Activated CD4-positive, alpha-beta memory T cell treated with anti-CD3 and anti-CD28 coated beads, Interleukin-2, amount 10 ng/mL, durations not matched to agents 7 days and 5 days (primary cell): ENCODE measurements around the gene AKR1C1. TPM values are rescaled to one million over a fixed set of nuclear protein-coding genes. Genes with fewer than 3 reads are reported as not detected.
"Not testable (repeated sequence)": the region's sequence is repeated elsewhere in the genome, so short reads cannot be mapped to it uniquely, and the experiment has no call there.

Experiments used
- CTCF ChIA-PET: fragments of 350-600 bp; sonication (Branson Sonifier 250); formaldehyde crosslinking; loops from one replicate; lab custom pipeline; 2021; ENCODE audit warnings: antibody characterized with exemption, inconsistent platforms; lab: Charles Lee
- POLR2A ChIA-PET: fragments of 350-600 bp; sonication (Branson Sonifier 250); formaldehyde crosslinking; loops from one replicate; lab custom pipeline; 2021; ENCODE audit warnings: antibody characterized with exemption; lab: Charles Lee
- DNase-seq: peaks from one replicate; pipeline ENCODE4 v3.0.0-alpha.2; 2020
- H3K27ac Mint-ChIP-seq: one replicate; pipeline ENCODE4 v1.8.0; 2021; ENCODE audit warnings: mild to moderate bottlenecking, mixed read lengths
- H3K27me3 Mint-ChIP-seq: one replicate; pipeline ENCODE4 v1.8.0; 2021; ENCODE audit warnings: mixed read lengths
- H3K36me3 Mint-ChIP-seq: one replicate; pipeline ENCODE4 v1.8.0; 2021; ENCODE audit warnings: low read depth, mixed read lengths
- H3K4me1 Mint-ChIP-seq: one replicate; pipeline ENCODE4 v1.8.0; 2021; ENCODE audit warnings: mixed read lengths
- H3K4me3 Mint-ChIP-seq: one replicate; pipeline ENCODE4 v1.8.0; 2021; ENCODE audit warnings: mild to moderate bottlenecking, mixed read lengths
- H3K9me3 Mint-ChIP-seq: one replicate; pipeline ENCODE4 v1.8.0; 2021; ENCODE audit warnings: mixed read lengths
- total RNA-seq, 2 experiments: library from RNA; stranded (reverse); gene quantifications; one replicate each; pipeline ENCODE4 v1.2.3, GENCODE V29; 2021

AKR1C1 gene
- total RNA-seq, 2 experiments from 2014 or later = 0.33 to 0.85 TPM

DNA sequence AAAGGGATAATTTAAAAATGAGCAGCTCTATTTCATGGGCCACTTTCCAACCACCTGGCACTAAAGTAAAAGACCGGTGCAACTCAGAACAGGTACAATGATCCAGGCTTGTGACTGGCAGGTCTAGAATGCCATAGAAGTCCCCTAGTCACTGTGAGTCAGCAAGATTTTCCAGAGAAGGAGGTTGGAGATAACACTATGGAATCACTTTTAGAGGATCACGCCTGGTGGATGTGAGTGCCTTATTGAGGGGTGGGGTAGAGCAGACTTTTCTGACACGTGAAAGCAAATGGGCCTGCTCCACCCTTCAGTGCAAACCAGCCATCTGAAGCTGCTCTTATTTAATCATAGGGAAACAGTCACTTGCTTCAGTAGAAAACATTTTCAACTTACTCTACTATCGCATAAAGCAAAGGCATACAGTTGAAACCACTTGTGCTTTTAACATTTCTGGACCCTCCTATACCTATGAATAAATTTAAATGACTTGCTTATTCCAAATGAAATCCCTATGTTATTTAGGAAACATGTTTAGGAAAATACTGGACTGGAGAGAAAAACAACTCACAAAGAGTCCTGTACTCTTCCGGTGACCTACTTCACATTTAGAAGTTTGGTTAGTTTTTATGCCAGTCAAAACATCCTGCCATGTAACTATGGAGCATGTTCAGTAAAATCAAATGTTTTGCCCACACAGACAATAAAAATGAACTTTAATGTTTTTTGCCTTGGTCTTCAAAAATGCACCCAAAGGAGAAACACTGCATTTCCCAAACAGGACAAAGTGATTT is 21.5 kb upstream of the AKR1C1 start:
- Mint-ChIP-seq H3K4me1 (peaks cover 3% of the 10 kb centered on the region), H3K9me3 (no peaks in the 10 kb centered on the region), H3K36me3 (no peaks in the 10 kb centered on the region), H3K4me3 (no peak overlapping the region), H3K27ac (no peak overlapping the region), H3K27me3 (peaks cover 2% of the 10 kb centered on the region)
- POLR2A ChIA-PET = no interaction called here
- CTCF ChIA-PET = no interaction called here
- no peak for DNase-seq

DNA sequence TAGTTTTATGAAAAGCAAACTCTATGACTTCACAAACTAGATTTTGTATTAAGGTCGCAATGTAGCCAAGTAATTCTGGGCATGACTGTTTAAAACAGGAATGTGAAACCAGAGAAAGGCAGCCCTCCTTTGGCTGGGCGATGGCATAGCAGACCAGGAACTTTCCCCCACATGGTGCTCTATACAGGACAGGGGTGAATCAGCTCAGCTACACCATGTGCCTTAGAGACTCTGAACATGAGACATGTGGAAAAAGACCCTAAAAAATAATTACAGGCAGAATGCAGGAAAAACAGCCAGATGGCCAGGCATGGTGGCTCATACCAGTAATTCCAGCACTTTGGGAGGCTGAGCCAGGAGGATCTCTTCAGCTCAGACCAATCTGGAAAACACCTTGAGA is 20.3 kb upstream of the AKR1C1 start:
- H3K27me3 Mint-ChIP-seq, H3K36me3 Mint-ChIP-seq, H3K9me3 Mint-ChIP-seq, H3K4me1 Mint-ChIP-seq, CTCF ChIA-PET, H3K4me3 Mint-ChIP-seq, DNase-seq, POLR2A ChIA-PET, H3K27ac Mint-ChIP-seq: not testable (repeated sequence)

DNA sequence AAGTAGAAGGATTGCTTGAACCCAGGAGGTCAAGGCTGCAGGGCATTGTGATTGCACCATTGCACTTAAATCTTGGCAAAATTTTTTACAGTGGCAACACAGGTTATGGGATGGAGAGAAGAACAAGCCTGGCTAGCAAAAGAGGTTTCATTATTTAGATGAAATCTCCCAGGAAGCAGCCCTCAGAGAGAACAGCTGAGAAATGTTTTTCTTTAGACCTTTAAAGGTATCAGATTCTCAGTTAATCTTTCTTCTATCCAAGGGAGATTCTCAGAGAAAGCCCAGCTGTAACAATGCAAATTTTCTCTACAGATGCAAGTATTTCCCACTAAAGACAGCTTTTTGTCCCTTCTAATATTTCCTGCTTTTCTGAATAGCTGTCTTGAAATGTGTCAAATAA is 19.8 kb upstream of the AKR1C1 start:
- H3K4me3 Mint-ChIP-seq, H3K9me3 Mint-ChIP-seq, H3K36me3 Mint-ChIP-seq, H3K27ac Mint-ChIP-seq, H3K27me3 Mint-ChIP-seq, CTCF ChIA-PET, DNase-seq, POLR2A ChIA-PET, H3K4me1 Mint-ChIP-seq: not testable (repeated sequence)

DNA sequence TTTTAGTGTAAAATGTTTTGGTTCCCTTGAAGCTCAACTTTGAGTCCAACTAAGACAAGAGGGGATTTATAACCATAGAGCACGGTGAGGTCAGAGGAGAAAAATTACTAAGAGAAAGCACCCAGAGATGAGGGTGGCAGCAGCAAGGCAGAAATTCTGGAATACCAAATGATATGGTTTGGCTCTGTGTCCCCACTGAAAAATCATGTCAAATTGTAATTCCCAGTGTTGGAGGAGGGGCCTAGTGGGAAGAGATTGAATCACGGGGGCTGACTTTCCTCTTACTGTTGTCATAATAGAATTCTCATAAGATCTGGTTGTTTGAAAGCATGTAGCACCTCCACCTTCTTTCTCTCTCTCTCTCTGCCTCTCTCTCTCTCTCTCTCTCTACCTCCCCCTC is 19.4 kb upstream of the AKR1C1 start:
- H3K9me3 Mint-ChIP-seq = no peaks in the 10 kb centered on the region
- H3K27ac Mint-ChIP-seq = no peak overlapping the region
- H3K4me1 Mint-ChIP-seq = peaks cover 3% of the 10 kb centered on the region
- no peak overlapping the region for H3K4me3 Mint-ChIP-seq
- no peaks in the 10 kb centered on the region for H3K36me3 Mint-ChIP-seq
- H3K27me3 Mint-ChIP-seq = peaks cover 2% of the 10 kb centered on the region
- no peak for DNase-seq
- ChIA-PET CTCF (no interaction called here), POLR2A (no interaction called here)

DNA sequence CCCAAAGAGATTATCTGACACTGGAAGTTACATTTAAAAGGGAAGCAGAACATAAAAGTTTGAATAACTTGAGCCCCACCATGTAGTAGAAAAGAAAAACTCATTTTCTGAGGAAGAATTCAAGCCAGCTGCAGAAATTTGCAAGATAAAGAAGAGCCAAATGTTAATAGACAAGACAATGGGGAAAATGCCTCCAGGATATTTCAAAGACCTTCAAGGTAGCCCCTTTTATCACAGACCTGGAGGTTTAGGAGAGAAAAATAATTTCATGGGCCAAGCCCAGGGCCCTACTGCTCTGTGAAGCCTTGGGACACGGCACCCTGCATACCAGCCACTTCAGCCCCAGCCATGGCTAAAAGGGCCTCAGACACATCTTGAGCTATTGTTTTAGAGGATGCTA is 18.4 kb upstream of the AKR1C1 start:
- Mint-ChIP-seq H3K27ac (no peak overlapping the region), H3K4me3 (no peak overlapping the region), H3K9me3 (no peaks in the 10 kb centered on the region), H3K36me3 (no peaks in the 10 kb centered on the region), H3K4me1 (peaks cover 2% of the 10 kb centered on the region), H3K27me3 (peaks cover under 1% of the 10 kb centered on the region)
- CTCF ChIA-PET = no interaction called here
- POLR2A ChIA-PET = no interaction called here
- DNase-seq = no peak

DNA sequence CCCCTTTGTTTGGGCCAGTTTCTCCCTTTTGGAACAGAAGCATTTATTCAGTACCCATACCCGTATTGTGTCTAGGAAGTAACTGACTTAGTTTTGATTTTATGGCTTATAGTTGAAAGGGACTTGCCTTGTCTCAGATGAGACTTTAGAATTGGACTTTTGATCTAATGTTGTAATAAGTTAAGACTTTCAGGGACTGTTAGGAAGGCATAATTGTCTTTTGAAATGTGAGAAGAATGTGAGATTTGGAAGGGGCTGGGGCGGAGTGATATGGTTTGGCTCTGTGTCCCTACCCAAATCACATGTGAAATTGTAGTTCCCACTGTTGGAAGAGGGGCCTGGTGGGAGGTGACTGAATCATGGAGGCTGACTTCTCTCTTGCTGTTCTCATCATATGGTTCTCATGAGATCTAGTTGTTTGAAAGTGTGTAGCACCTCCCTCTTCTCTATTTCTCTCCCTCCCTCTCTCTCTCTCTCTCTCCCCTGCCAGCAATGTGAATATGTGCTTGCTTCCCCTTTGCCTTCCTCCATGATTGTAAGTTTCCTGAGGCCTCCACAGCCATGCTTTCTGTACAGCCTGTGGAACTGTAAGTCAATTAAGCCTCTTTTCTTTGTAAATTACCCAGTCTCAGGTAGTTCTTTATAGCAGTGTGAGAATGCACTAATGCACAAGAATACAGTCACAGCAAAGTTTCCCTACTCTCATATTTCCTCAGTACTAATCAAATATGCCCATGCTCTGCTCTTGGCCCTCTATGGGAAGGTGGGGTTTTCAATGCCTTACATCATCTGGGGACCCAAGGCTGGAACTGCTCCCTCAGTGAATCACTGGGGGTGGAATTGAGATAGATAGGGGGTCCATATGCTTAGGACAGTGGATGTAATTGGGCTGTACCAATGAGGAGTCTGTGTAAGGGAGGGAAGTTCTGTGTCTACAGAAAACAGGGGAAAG is 17.2 kb upstream of the AKR1C1 start:
- ChIA-PET POLR2A (no interaction called here), CTCF (no interaction called here)
- H3K4me3 Mint-ChIP-seq = no peak overlapping the region
- DNase-seq = no peak
- no peaks in the 10 kb centered on the region for H3K27me3 Mint-ChIP-seq
- H3K27ac Mint-ChIP-seq = no peak overlapping the region
- no peaks in the 10 kb centered on the region for H3K9me3 Mint-ChIP-seq
- H3K4me1 Mint-ChIP-seq = no peaks in the 10 kb centered on the region
- H3K36me3 Mint-ChIP-seq = no peaks in the 10 kb centered on the region

DNA sequence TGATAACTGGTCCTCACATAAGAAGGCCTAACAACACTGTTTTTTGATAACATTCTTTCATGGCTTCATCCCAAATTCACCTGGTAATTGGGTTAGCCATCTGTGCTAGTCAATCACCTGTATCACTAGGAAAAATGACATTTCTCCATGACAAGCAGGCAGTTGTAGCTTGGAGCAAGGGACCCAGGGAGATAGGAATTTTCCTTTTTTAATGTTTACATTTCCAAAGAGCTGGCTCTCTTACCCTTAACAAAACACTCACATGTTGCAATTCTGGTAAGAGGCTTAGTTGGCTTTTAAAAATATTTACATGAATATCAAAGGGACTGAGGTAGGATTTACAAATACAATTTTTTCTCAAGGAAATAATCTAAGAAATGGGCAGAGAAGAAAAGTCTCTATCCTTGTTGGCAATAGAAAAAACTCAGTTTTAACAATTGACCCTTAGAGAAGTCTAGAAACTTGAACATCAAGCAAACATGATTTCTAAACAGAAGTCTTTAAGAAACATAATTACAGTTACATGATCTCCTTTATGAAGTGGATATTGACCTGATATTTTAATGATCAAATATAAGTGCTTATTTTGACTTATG is 16.1 kb upstream of the AKR1C1 start:
- no peaks in the 10 kb centered on the region for H3K9me3 Mint-ChIP-seq
- CTCF ChIA-PET = no interaction called here

DNA sequence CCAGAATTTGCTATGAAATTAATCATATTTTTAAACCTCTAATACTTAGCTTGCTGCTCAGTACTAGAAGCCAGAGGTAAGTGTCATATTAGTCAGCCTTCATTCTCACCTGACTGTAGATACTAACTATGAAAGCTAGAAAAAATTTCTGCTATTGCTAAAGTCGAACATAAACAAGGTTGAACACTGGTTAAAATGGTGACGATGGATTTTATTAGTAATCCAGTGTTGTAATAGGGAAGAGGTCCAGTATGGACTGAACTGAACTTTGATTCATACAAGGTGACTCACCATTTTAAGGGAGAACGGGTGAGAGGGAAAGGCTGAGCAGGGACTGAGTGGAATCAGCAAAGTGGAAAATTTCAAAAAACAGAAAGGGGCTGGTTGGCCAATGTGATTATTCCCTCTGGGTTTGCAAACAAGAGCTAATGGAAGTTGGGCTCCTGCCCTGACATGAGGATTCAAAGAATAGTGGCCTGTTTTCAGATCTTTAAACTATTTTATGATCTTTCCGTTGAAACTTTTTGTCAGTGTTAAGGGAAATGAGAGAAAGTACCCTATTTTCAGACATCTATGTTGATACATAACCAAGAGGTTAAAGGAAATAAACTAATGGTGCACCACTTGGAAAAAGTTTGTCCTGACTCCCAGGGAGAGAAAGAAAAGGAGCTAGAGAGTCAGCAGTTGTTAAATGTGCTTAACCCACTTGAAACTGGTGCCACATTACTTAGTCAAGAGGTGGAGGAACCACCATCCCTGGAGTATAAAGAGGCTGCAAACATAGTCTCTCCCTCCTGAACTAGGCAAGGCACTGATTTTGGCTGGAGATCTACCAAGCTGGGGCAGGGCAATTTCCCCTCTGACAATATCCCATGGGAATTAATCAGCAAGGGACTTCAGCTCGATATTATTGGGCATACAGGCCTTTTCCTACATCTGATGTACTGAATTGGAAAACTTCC is 15.3 kb upstream of the AKR1C1 start:
- Mint-ChIP-seq H3K36me3 (no peaks in the 10 kb centered on the region), H3K4me3 (no peak overlapping the region), H3K9me3 (no peaks in the 10 kb centered on the region), H3K4me1 (no peaks in the 10 kb centered on the region), H3K27ac (no peak overlapping the region), H3K27me3 (no peaks in the 10 kb centered on the region)
- no peak for DNase-seq
- ChIA-PET CTCF (no interaction called here), POLR2A (no interaction called here)

More for the DNA sequence above, 16.1 kb upstream of the AKR1C1 start:
- POLR2A ChIA-PET = no interaction called here
- Mint-ChIP-seq H3K27me3 (no peaks in the 10 kb centered on the region), H3K4me1 (no peaks in the 10 kb centered on the region), H3K36me3 (no peaks in the 10 kb centered on the region), H3K4me3 (no peak overlapping the region), H3K27ac (no peak overlapping the region)
- DNase-seq = no peak

DNA sequence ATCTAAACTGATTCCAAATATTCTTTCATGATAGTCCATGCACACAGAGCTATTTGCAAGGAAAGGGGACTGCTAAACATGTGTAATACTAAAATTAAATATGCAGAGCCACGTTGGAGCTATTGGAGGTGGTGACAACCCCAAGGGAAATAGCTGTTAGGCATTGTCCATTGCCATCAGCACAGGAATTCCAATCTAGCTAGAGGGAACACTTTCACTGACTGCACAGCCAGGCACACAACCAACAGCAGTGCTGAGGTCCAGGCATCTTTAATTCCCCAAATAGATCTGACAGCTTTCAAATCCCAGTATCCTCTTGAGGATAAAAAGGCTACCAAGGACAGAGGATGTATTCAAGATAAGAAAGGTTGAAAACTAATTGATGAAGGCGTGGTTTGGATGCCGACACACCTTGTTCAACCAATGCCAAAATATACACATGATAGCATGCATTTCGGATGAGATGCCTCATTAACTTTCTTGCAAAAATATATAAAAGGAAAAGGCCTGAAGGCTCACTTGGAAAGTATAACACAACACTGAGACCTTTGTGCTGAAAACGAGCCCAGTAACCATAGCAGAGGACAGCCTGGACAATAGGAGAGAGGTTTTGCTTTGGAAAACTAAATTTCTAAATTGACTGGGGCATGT is 11.6 kb upstream of the AKR1C1 start:
- DNase-seq, H3K27ac Mint-ChIP-seq, H3K4me3 Mint-ChIP-seq, H3K36me3 Mint-ChIP-seq, H3K27me3 Mint-ChIP-seq, H3K9me3 Mint-ChIP-seq, CTCF ChIA-PET, POLR2A ChIA-PET, H3K4me1 Mint-ChIP-seq: not testable (repeated sequence)

DNA sequence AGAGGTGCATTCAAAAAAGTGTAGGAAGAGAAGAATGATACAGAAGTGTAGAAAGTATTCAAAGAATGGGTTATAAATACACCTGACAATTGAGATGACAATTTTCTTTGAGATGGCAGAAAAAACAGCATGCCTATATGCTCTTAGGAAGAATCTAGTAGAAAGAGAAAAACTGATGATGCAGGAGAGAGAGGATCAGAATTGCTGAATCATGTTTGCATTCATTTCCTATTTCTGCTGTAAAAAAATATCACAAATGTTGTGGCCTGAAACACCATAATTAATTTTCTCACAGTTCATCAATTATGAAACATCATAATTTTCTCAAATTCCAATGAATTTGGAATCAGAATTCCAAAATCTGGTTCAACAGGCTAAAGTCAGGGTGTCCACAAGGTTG is 9.8 kb upstream of the AKR1C1 start:
- no peak for DNase-seq
- no peaks in the 10 kb centered on the region for H3K36me3 Mint-ChIP-seq
- H3K27ac Mint-ChIP-seq = no peak overlapping the region
- H3K27me3 Mint-ChIP-seq = peaks cover 1% of the 10 kb centered on the region
- ChIA-PET CTCF (no interaction called here), POLR2A (no interaction called here)
- no peak overlapping the region for H3K4me3 Mint-ChIP-seq
- H3K4me1 Mint-ChIP-seq = no peaks in the 10 kb centered on the region
- no peaks in the 10 kb centered on the region for H3K9me3 Mint-ChIP-seq

DNA sequence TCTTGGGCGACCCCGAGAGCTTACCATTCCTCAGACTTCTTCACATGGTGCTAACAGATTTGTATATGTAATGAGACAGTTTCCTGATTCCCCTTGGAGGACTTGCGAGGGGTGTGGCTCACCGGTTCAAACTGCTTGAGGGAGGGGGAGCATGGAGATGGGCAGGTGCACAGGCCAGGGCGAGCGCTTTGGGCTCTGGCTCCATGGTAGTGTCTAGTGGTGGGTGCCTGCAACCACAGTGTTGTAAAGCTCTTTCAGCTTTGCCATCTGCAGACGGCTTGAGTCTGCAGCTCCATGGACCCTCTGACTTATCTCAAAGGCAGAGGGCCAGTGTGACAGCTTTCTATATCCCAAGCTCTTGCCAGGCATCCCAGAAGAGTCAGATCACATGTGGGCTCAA is 7.1 kb upstream of the AKR1C1 start:
- CTCF ChIA-PET, H3K27ac Mint-ChIP-seq: not testable (repeated sequence)

DNA sequence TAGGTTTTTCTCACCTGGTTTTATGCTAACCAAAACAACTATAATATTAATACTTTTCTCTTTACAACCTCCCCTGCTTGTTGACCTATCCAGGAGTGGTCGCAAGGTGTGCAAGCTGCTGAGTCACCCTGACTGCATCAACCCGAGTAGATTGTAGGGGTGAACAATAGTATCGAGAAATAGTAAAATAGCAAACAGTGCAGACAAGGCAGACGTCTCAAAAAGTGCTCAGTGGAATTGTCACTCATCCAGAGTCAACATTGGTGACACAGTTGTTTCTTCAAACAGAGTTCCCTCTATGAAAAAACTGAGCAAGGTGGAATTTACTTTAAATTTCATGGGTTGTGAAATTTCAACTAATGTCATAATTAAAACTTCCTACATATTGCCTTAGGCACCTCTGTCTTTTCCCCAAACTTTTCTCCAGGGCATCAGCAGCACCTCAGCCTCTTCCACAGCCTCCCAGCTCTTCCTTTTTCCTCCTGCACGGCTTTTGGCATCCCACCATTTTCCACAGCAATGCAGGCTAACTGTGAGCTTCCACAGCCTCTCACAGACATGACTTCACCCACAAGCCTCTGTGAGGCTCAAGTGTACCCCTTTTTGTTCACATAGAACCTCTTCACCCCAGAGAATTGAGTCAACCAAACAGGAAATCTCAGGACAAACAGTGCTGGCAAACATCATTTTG is 6.1 kb upstream of the AKR1C1 start:
- H3K27ac Mint-ChIP-seq, POLR2A ChIA-PET, H3K4me3 Mint-ChIP-seq, DNase-seq, H3K4me1 Mint-ChIP-seq, H3K9me3 Mint-ChIP-seq, H3K36me3 Mint-ChIP-seq, H3K27me3 Mint-ChIP-seq, CTCF ChIA-PET: not testable (repeated sequence)

More for the DNA sequence above, 7.1 kb upstream of the AKR1C1 start:
- H3K9me3 Mint-ChIP-seq, DNase-seq, H3K27me3 Mint-ChIP-seq, H3K4me3 Mint-ChIP-seq, POLR2A ChIA-PET, H3K4me1 Mint-ChIP-seq, H3K36me3 Mint-ChIP-seq: not testable (repeated sequence)
